HPDE6-E6E7 (cell line): Measurements from ENCODE around the gene TNP2.
"Not testable (repeated sequence)": the region's sequence is repeated elsewhere in the genome, so short reads cannot be mapped to it uniquely, and the experiment has no call there.

ENCODE experiments used
- DNase-seq: peaks from one replicate; pipeline ENCODE4 v3.0.0; 2011; ENCODE audit warnings: missing footprints; ENCODE audit errors: extremely low spot score

The TNP2 gene

GRCh38 chr16:11220507-11220906 lies 48.6 kb downstream of the TNP2 start:
- DNase-seq, result not testable (repeated sequence)

GRCh38 chr16:11219178-11219577 lies 49.9 kb downstream of the TNP2 start:
- no peak for DNase-seq

DNA sequence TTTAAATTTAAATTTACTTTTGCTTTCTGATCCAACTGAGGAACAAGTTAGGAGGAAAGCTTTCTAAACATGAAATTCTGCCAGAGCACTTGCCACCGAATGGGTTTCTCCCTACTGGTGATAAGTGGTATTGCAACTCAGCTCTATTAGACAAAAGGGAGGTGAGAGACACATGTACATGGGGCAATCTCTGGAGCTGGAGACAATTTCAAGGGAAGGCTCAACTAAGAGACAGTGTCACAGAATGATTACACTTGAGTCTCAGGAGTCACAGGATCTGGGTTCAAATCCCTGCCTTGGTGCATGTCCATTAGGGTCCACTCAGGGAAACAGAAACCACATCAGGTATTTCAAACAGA lies 50.5 kb downstream of the TNP2 start:
- DNase-seq, result no peak
